Activated CD8-positive, alpha-beta memory T cell treated with anti-CD3 and anti-CD28 coated beads, Interleukin-2, amount 50 U/mL, for 24 hours (primary cell): ENCODE data around the gene TADA3.

ENCODE experiments used
- DNase-seq: peaks from one replicate; pipeline ENCODE4 v3.0.0-alpha.2; 2020; ENCODE audit errors: extremely low read depth

TADA3 gene

DNA sequence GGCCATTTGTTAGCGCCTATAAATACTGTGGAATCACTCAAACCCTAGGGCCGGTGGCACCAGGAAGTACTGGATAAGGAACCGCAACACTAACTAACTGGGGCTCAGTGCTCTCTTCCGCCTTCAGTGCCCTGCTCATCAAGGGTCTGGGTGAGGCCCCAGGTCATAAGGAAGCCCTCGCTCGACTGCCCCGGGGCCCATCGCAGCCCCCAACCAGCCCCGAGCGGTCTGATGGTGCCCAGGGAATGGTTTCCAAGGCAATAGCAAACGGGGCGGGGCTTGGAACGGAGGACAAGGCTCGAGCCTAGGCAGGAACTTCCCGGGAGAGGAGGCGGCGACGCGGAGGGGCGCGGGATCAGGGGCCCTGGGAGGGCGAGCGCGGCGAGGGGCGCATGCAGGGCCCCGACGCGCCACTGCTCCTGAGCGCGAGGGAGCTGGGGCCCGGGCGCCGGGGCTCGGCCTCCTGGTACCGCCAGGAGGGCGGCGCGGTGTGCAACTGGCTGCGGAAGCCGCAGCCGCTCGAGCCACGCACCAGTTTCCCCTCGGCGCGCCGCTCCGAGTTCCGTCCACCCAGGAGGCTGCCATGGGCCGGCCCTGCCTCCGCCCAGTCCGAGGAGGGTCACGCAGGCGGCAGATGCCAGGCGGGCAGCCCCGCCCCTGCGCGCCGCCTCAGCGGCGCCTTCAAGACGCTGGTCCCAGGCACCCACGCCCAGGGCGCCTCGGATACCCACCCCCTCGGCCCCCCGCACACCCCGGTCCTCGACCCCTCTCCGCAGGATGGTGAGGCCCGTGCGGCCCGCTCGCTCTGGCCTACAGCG is 17.6 kb upstream of the TADA3 start, which contains the start of gene TTLL3:
TSS of gene TTLL3 (plus strand) at position 648 of the 818 bp plus-strand sequence. CDS start 400 bp downstream, outside the sequence.
- no peak for DNase-seq

DNA sequence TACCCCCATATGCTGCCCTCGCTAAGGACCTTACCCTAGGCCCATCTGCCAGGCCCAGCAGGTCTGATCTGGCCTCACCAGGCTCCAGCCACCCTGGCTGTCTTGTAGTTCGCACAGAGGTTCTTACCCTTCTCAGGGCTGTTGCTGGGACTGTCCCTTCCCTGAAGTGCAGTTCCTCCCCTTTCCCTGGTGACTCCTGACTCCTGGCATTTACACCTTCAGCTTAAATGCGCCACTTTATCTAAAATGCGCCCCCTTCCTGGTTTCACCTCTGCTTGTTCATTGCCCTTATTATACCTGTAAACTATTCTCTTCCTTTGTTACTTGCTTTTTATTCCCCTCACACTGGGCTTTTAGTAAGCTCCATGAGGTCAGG is 17.0 kb upstream of the TADA3 start:
- no peak for DNase-seq

DNA sequence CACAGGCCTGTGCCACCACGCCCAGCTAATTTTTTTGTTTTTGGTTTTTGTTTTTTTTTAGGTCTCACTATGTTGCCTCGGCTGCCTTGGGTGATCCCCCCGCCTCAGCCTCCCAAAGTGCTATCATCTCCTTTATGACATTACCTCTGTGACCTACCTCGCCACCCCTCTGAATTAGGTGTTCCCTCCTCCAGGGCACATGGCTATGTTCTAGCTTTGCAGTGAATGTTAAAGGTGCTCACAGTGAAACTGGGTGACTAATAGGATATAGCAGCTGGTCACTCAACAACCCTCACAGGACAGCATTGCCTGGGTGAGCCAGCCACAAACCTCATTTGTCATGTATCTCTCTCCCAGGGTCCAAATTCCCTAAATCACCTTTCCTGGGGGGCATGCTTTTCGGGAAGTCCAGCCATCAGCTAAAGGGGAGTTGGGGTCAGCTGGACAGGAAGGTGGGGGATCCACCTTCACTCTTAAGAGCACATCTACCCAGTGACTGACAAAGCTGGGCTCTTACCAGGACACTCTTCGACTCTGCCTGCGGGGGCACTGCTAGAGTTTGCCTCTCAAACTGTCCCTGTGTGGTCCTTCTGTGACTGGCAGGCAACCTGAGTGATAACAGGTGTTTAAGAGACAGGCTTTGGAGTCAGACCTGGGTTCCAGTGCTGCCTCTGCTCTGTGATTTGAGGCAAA is 16.2 kb upstream of the TADA3 start:
- DNase-seq = no peak

DNA sequence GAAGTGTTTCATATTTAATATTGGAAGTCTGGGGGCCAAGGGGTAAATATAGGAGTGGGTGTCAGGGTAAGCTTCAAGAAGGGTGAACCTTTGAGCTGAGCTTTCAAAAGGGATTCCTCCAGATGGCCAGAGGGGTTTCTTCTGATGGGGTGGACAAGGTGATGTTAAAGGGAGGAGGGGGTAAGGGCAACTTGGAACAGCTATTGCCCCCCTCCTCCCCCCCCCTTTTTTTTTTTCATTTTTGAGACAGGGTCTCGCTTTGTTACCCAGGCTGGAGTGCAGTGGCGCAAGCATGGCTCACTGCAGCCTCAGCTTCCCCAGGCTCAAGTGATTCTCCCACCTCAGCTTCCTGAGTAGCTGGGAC is 15.7 kb upstream of the TADA3 start:
- no peak for DNase-seq

DNA sequence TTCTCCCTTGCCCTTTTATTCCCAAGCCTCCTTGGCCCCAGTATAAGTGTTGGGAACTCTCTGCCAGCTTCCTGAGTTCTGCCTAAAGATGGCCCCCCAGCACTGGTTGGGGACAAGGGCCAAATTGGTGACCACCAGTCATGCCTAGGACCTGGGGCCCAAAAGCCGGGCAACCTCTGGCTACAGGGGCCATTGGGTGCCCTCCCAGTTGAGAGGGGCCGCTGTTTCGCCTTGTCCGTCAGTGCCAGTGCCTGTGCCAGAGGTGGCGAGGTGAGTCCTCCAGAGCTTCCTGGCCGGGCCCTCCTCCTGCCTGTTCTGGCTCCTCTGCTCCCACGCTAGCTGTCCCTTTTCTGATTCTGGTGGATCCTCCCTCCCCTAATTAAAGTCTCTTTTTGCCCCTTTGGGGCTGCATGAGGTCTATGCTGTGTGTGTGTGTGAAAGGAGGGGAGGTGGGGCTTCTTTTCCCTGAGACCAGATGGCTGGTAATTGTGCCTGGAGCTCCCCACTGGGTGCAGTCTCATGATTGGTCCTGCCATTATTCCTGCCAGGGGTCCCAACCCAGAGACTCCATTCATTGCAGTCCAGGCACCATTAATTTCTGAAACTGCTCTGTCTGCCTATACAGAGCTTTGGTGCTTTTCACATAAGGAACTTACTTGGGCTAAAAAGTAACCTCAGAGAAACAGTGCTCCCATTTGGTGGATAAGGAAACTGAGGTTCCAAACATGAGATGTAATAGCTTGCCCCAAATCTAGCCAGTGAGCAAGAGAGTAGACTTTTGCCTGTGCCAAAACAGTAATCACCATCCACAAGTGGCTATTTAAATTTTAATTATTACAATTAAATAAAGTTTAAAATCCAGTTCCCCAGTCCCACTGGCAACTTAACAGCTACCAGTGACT is 14.7 kb upstream of the TADA3 start:
- DNase-seq = no peak

DNA sequence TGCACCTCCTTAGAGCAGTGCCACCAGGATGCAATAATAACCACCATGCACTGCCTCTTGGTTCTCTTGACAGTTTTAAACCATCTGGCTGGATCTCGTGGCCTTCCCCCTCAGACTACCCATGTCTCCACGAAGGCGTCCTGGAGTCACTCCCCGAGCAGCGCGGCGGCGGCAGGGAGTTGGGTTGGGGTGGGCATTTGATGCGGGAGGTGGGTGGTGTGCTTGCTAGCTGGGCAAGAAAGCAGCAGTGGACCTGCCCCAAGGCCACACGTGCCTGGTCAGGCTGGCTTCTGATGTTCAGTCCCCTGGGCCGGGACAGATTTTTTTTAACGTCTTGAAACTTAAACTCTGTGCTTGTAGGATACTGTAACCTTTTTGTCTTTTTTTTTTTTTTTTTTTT is 13.9 kb upstream of the TADA3 start:
- DNase-seq = no peak

DNA sequence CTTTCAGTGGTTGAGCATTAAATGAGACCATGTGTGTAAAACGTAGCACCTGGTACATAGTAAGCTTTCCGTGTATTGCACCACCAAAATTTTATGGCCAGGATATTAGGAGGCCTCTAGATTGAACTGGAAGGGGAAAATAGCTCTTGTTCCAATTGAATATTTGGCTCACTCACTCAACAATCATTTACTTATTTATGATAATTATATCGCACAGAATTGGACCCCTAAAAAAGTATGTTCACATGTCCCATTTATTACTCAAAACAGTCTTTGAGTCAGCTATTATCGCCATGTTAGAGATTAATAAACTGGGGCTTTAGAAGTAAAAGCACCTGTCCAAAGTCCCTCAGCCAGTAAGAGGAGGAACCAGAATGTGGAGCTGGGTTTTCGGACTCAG is 12.7 kb upstream of the TADA3 start:
- DNase-seq = no peak

DNA sequence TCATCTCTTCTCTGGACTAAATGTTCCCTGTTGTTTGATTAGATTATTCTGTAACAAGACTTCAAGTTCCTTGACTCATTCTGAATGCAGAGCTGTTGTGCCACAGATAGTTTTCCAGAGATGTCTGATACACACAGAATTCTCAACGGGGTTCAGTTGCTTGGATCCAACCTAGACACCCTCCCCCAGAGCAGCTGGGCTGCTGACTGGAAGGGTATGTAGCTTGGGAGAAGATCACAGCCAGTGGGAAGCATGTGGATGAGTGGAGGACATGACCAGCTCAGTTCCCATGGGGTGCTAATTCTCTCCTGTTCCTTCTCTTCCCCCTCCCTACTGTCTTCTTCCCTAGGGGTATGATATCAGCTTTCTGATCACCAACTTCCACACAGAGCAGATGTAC is 11.2 kb upstream of the TADA3 start:
- no peak for DNase-seq

DNA sequence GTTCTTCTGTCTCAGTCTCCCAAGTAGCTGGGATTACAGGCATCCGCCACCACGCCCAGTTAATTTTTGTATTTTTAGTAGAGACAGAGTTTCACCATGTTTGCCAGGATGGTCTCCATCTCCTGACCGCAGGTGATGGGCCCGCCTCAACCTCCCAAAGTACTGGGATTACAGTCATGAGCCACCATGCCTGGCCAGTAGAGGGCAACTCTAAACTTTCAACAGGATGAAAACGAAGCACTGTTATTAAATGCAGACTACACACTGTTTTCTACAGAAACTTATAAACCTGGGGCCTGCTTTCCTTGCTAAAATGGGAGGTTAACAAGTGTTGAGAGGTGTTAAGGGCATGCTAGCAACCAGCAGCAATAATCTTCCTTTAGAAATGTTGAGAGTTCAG is 8.3 kb upstream of the TADA3 start:
- DNase-seq = no peak

DNA sequence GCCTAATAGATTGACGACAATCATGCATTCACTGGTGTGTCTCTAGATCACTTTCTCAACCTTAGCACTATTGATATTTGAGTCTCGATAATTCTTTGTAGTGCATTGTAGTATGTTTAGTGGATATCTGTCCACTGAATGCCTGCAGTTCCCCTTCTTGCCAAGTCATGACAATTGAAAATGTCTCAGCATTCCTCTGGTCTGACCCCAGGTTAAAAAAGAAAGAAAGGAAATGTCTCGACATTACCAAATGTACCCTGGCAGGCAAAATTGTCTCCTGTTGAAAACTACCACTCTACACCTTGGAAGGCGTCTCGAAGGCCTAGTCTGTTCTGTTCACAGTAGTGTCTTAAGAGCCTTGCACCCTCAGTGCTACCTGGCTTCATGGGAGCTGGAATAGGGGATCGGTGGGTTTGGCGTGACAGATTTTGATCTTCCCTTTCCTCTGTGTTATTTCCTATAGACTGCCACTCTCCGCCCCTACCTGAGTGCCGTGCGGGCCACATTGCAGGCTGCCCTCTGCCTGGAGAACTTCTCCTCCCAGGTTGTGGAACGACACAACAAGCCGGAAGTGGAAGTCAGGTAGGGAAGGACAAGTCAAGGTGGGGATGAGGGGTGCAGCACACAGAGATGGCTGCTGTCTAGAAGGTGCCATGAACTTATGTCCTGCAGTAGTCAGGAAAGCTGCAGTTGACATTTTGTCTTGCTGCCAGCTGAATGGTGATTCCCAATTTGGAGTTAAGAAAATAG is 5.1 kb upstream of the TADA3 start:
- DNase-seq = no peak

DNA sequence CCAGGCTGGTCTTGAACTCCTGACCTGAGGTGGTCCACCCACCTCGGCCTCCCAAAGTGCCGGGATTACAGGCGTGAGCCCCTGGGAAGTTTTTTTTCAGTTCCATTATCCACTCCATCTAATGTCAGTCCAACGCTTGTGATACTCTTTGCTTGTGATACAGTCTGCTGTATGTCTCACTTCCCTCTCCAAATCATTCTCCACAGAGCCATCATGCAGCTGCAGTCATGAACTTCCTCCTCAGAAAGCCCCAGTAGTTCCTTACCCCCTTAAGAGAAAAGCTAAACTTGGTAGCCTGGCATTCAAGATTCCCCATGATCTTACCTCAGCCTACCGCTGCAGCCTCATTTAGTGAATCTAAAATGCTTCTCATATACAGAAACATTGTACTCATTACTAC is 2.9 kb upstream of the TADA3 start:
- no peak for DNase-seq

DNA sequence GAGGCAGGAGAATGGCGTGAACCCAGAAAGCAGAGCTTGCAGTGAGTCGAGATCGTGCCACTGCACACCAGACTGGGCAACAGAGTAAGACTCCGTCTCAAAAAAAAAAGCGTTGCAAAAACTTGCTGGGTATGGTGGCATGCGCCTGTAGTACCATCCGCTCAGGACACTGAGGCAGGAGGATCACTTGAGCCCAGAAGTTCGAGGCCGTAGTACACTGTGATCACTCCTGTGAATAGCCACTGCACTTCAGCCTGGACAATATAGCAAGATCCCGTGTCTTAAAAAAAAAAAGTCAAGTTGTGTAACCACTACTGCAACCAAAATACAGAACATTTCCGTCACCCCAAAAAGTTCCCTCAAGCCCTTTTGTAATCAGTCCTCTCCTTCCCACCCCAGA is 2.1 kb upstream of the TADA3 start:
- DNase-seq = no peak

DNA sequence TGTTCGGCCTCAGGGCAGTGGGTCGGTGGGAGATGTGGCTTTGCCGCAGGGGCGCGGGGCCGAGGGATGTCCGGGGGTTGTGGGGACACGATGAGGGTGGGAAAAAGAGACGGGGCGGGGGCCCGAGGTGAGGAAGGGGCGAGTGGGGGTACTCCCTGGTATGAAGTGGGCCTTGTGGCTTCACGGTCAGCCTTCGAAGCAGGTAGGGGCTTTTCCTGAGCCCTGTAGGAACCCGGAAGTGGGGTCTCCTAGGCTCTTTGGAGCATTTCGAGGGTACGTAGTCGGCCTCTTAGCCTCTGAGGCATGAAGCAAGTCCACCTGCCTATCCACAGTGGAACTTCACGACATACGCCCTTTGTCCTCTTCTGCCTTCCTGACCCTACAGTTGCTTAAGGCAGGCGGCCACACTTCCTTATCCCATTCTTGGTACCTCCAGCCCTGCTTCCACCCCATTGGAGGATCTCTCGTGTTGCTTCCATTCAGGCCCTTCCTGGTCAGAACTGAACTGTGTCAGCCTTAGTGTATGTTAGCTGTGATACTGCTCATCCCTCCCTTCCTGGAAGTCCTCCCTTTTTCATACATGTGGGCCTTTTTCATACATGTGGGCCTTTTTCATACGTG is 998 bp upstream of the TADA3 start:
- no peak for DNase-seq

DNA sequence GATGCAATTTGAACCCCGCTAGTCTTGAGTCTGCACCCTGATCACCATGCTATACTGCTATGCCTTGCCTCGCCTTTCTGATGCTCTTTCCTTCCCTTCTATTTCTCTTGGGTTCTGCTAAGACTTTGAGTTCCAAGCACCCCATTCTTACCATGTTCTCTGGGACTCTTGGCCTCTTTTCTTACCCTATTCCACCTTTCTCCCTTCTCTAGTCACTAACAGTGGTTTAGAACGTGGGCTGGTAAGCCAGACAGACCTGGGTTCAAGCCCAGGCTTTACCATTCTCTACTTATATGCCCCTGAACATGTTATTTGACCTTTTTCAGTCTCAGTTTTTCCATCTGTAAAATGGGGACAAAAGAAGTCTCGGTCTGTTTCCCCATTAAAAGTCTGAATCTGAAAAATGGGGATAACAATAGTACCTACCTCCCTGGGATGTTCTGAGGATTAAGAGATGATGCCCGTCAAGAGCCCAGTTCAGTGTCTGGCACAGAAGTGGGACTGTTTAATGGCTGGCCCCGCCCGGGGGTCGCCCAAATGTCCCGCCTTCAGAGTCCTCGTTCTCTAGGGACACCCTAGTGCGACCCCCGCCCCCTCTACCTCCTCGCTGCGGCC is 376 bp downstream of the TADA3 start:
- no peak for DNase-seq

DNA sequence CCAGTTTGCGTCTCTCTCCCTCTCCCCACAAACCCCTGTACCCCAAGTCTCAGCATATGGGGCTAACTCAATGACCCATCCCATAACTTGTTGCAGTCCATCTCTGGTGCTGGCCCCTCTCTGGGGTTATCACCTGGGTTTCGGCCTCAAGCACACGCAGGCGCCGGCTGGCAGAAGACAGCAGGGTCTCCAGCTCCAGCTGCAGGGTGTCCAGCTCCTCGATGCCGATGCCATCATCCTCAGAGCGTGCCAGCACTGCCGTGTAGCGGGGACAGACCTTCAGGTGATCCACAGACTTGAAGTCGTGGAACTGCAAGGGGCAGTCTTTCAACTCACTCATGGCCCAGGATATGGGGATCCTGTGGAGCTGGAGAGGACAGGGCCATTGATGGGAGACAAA is 1.1 kb downstream of the TADA3 start:
- DNase-seq = no peak

DNA sequence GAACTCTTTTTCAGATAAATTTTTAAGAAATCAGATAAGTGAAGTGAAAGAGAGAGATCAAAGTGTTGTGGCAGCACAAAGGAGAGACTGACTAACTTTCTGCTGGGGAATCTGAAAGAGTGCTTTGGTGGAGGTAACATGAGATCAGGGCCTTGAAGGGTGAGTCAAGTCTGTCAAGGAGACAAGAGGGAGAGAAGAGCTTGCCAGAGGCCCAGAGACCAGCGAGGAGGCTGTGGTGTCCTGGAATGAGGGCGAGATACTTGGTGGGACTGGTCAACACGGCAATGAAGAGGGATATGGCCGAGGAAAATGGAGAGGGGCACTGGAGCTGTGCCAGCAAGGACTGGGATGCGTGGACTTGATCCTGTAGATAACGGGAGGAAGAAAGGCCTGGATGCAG is 4.6 kb downstream of the TADA3 start:
- DNase-seq = no peak

DNA sequence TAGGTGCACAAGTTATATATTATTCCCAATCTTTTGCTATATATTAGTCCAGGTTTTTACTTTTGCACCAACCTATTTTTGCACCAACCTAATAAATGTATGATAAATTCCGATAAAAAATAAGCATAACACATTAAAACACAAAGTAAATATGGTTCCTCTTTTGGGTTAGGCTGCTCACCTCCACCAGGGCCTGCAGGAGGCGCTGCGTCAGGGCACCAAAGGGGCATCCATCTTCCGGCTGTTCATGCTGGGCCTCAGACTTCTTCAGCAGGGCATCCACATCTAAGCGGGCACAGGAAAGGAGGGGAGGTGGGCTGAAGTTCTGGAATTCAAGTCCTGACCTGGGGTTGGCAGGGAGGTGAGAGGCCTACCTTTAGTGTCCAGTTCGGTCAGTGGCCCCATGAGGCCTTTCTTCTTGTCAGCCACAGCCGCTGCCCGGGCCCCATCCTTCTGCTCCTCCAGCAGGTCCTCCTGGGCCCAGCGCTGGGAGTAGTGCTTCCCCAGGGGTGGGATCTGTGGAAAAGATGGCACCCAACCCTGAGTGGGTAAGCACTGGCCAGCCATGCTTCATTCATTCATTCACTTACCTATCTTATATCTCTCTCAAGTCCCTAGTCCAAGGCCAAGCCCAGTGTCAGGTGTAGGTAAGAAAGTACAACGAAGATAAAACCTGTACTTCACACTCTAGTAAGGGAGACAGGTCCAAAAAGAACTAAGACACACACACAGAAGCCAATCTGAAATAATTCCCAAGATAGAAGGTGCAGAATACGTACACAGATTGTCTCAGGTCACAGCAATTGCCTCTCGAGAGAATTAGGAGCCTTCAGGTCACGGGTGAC is 5.2 kb downstream of the TADA3 start:
- no peak for DNase-seq

DNA sequence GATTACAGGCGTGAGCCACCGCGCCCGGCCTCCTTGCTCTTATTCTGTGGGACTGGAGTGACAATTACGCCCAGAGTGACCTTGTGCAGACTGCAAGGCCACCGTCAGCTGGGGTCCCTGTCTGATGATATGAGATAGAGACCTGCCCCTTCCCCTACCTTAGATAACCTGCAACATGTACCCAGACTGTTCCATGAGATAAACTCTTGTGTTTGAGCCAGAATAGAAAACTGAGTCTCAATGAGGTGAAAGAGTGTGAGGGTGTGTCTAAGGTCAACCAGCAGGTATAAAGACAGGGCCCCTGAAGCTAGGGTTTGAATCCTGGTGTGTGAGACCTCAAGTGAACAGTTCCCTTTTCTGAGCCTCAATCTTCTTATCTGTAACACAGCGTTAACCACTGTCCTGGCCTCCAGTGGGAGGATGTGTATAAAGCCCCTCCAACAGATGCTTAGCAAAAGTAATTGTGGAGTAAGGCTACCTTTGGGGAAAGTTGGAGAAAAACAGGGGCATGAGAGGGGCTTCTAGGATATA is 6.0 kb downstream of the TADA3 start:
- DNase-seq = no peak

DNA sequence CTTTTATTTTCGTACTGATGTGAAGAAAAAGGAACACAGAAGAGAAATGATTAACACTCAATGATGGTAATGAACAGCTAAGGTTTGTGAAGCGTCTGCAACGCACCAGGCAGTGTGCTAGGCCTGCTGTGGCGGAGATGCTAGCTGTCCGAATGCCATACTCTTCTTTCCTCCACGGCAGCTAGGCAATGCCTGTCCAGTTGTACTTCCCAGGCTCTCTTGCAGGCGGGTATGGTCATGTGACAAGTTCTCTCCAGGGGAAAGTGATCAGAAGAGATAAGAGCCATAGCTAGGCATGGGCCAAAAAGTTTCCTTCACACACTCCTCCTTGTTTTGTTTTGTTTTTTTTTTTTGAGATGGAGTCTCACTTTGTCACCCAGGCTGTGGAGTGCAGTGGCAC is 6.7 kb downstream of the TADA3 start:
- DNase-seq = no peak

DNA sequence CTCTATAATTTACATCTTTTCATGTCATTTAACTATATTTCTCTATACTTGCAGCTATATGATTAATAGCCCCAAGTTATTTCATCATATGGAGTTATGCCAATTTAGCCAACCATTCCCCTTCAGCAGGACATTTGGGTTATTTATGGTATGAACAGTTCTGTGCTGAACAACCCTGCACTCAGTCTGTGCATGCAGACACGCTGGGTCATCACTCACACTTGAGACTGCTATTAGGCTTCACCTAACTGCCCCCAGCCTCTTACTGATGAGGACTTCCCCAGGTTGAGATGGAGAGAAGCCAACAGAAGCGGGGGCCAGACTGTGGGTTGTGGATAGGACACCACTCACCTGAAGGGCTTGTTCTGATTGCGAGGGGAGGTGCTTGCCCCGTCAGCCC is 7.3 kb downstream of the TADA3 start:
- no peak for DNase-seq
